Measurements from ENCODE around the gene NDUFS4. TPM values are rescaled to one million over a fixed set of nuclear protein-coding genes. Genes with fewer than 3 reads are reported as not detected.

NDUFS4 gene
- total and polyA plus RNA-seq, 7 donors, result 103 to 250 (median 179) TPM

DNA sequence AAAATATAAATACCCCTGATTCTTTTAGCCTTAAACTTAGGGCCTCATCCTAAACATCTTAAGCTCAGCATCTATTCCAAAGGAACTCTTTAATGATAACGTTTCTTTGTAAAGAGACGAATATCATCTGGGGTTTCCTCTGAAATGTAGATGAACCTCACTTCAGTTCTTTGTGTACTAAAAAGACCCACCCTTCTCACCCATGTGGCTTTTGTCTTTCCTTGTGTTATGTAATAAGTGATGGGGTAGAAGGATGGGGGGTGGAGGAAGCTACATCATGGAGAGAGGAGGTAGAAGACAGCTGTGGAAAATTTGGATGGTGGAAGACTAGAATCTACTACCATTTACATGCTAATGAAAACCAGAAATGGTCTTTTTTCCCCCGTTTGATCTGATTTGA is 111.0 kb downstream of the NDUFS4 start:
- WGBS, 3 donors, result 74 to 79% (median 76%) methylated on average over 3 of the region's 3 CpGs
- H3K27ac ChIP-seq, result no peak overlapping the region
- DNase-seq, result no peak
- intact Hi-C loops (cut with DNase I), result loop anchor here in 1 of 2 donors (10.0 kb wide), 1 partner anchor 187 kb away; the partner anchor contains the start of gene FST
- H3K27me3 ChIP-seq (ENCODE audit: insufficient read depth in 3 of 3, low read length in 2 of 3), result no peaks in the 10 kb centered on the region
- H3K9me3 ChIP-seq, result no peaks in the 10 kb centered on the region
- TF ChIP-seq, protein P1, sequence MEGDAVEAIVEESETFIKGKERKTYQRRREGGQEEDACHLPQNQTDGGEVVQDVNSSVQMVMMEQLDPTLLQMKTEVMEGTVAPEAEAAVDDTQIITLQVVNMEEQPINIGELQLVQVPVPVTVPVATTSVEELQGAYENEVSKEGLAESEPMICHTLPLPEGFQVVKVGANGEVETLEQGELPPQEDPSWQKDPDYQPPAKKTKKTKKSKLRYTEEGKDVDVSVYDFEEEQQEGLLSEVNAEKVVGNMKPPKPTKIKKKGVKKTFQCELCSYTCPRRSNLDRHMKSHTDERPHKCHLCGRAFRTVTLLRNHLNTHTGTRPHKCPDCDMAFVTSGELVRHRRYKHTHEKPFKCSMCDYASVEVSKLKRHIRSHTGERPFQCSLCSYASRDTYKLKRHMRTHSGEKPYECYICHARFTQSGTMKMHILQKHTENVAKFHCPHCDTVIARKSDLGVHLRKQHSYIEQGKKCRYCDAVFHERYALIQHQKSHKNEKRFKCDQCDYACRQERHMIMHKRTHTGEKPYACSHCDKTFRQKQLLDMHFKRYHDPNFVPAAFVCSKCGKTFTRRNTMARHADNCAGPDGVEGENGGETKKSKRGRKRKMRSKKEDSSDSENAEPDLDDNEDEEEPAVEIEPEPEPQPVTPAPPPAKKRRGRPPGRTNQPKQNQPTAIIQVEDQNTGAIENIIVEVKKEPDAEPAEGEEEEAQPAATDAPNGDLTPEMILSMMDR (IDR thresholded peaks at IDR 0.05), result no peak
- H3K4me3 ChIP-seq, result no peak overlapping the region
- peaks cover 0 to 6% of the 10 kb centered on the region in 2 donors for H3K36me3 ChIP-seq (ENCODE audit: insufficient read depth in 1 of 2, low read depth in 1 of 2)
- no peak for ATAC-seq
- no peaks in the 10 kb centered on the region for H3K4me1 ChIP-seq

DNA sequence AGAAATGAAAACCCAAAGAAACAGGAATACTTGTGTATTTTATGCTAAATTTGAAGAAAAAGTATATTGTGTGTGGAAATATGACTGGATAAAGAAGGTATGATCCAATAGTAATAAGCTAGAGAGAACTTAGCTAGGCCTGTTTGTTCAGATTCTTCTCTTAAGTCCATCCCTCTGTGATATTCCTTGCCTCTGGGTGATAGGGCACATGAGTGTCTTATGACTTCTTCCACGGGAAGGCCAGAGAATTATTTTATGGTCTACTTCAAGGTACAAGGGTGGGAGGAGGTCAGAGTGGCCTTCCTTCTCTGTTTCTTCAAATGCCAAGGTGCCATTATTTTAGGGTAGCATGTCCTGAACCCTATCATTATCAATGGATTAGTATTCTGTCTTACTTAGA is 113.7 kb downstream of the NDUFS4 start:
- ATAC-seq, result no peak
- 52 to 75% (median 66%) methylated on average over 1 of the region's 1 CpG for WGBS, 3 donors
- no peak overlapping the region for H3K27ac ChIP-seq
- no peaks in the 10 kb centered on the region for H3K9me3 ChIP-seq
- DNase-seq, result no peak
- H3K27me3 ChIP-seq (ENCODE audit: insufficient read depth in 3 of 3, low read length in 2 of 3), result no peaks in the 10 kb centered on the region
- no peaks in the 10 kb centered on the region for H3K4me1 ChIP-seq
- TF ChIP-seq, protein P1 (IDR thresholded peaks at IDR 0.05), result no peak
- H3K4me3 ChIP-seq, result no peak overlapping the region
- H3K36me3 ChIP-seq (ENCODE audit: insufficient read depth in 1 of 2, low read depth in 1 of 2), result peaks cover 0 to 2% of the 10 kb centered on the region in 2 donors
- intact Hi-C loops (cut with DNase I), result loop anchor here in 1 of 2 donors (10.0 kb wide), 1 partner anchor 189 kb away; the partner anchor contains the start of gene FST

GRCh38 chr5:53677632-53678031 is 117.2 kb downstream of the NDUFS4 start:
- intact Hi-C loops (cut with DNase I), result loop anchor here in 1 of 2 donors (10.0 kb wide), 1 partner anchor 193 kb away; the partner anchor contains the start of gene FST
- WGBS, 3 donors, result 59 to 71% (median 61%) methylated on average over 3 of the region's 3 CpGs
- Histone ChIP-seq H3K4me1 (no peaks in the 10 kb centered on the region), H3K27ac (no peak overlapping the region), H3K27me3 (ENCODE audit: insufficient read depth in 3 of 3, low read length in 2 of 3) (no peaks in the 10 kb centered on the region), H3K9me3 (no peaks in the 10 kb centered on the region), H3K4me3 (no peak overlapping the region), H3K36me3 (ENCODE audit: insufficient read depth in 1 of 2, low read depth in 1 of 2) (peaks cover 0 to 3% of the 10 kb centered on the region in 2 donors)
- DNase-seq (no peak), ATAC-seq (no peak)
- TF ChIP-seq, protein P1 (IDR thresholded peaks at IDR 0.05), result no peak

DNA sequence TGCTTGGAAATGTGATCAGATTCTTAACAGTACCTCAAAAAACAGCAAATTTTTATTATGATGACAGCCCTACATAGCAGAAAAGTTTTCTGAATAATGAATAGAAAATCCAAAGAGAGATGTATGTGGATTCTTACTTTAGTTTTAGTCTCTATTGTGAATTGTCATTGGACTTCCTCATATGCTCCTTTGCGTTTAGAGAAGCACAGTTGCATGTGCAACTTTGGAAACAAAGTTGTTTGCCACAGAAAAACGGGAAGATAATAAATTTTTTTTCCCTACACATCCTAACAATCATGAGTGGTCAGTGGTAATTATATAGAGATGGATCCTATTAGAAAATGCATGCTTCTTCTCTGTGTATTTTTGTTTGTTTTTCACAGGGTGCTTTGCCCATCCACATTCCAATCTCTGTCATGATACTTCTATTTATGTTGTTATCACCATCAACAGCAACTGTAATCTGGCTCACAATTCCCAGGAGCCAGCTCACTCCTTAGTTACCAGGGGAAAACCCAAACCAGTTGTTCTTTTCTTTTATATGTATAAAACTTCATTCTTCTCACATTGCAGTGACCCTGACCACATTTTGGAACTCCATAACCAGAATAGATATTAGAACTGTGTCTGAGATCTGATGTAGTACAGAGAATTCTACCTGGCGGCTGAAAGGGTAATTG is 118.7 kb downstream of the NDUFS4 start:
- TF ChIP-seq, protein P1 (IDR thresholded peaks at IDR 0.05), result no peak
- Histone ChIP-seq H3K27ac (no peak overlapping the region), H3K27me3 (ENCODE audit: insufficient read depth in 3 of 3, low read length in 2 of 3) (no peaks in the 10 kb centered on the region), H3K9me3 (no peaks in the 10 kb centered on the region), H3K4me3 (no peak overlapping the region), H3K36me3 (ENCODE audit: insufficient read depth in 1 of 2, low read depth in 1 of 2) (peaks cover 0 to 18% of the 10 kb centered on the region in 2 donors), H3K4me1 (no peaks in the 10 kb centered on the region)
- DNase-seq, result no peak
- no peak for ATAC-seq
- 81 to 91% (median 85%) methylated on average over 3 of the region's 3 CpGs for WGBS, 3 donors
- intact Hi-C loops (cut with DNase I), result loop anchor here in 1 of 2 donors (10.0 kb wide), 1 partner anchor 194 kb away; the partner anchor contains the start of gene FST
